HCT116 (cell line): ENCODE data around the gene LASP1NB.

Experiments
- ATAC-seq: fragments of 200-7000 bp; cut with Tn5 transposase; 2 replicates; pipeline ENCODE4 v1.9.1; 2020; ENCODE audit warnings: mild to moderate bottlenecking, moderate library complexity
- BruUV-seq: library from RNA; stranded (reverse); fragments of 400-500 nt; replicated peaks from 2 replicates; lab custom pipeline; 2021; lab: Mats Ljungman, UMichigan
- CTCF ChIA-PET: fragments of 300-600 bp; sonication (Branson Sonifier 250); formaldehyde crosslinking; loops from one replicate; lab custom pipeline; 2021; ENCODE audit warnings: antibody characterized with exemption; lab: Charles Lee
- POLR2A ChIA-PET: fragments of 300-600, 350-600 bp; sonication (Branson Sonifier 250); formaldehyde crosslinking; loops from one replicate; lab custom pipeline; 2021; ENCODE audit warnings: antibody characterized with exemption; lab: Charles Lee
- RAD21 ChIA-PET, 2 experiments: fragments of 300-600 bp; sonication (Branson Sonifier 250); formaldehyde crosslinking; loops; one replicate each; lab custom pipeline; 2023; ENCODE audit warnings: low total read pairs in 2 of 2; ENCODE audit not compliant: uncharacterized antibody in 2 of 2, unreplicated experiment in 2 of 2, low non-redundant PET in 1 of 2; lab: Charles Lee
- DNase-seq: peaks from one replicate; pipeline ENCODE4 v3.0.0-alpha.2; 2010; ENCODE audit warnings: low read depth, low spot score
- H2AFZ ChIP-seq: fragments of 200-600 bp; shearing (Covaris generic), sonication (generic); 2 replicates; pipeline ENCODE4 v1.6.1; 2017; ENCODE audit warnings: low read depth, mixed run types, mixed read lengths, antibody characterized with exemption, low read length; ENCODE audit not compliant: poor library complexity, severe bottlenecking
- H3K27ac ChIP-seq: 2 replicates; pipeline ENCODE4 v1.5.1; 2012; ENCODE audit warnings: low read depth, low read length
- H3K27me3 ChIP-seq: fragments of 200-600 bp; sonication (generic); 2 replicates; pipeline ENCODE4 v1.6.1; 2016; ENCODE audit warnings: mixed run types, low read length, mixed read lengths; ENCODE audit not compliant: insufficient read depth
- H3K36me3 ChIP-seq, 2 experiments: fragments of 200-500 bp in 1 of 2; fragments of 200-600 bp in 1 of 2; sonication (Bioruptor generic) in 1 of 2; sonication (generic) in 1 of 2; 2 replicates each; pipeline versions ENCODE4 v1.5.1 to v1.6.1; 2014 to 2016; ENCODE audit warnings: low read length in 2 of 2, inconsistent platforms in 1 of 2, mixed read lengths in 1 of 2, mixed run types in 1 of 2; ENCODE audit not compliant: insufficient read depth in 2 of 2, control insufficient read depth in 1 of 2
- H3K4me1 ChIP-seq, 2 experiments: fragments of 200-600 bp in 1 of 2; sonication (generic) in 1 of 2; 2 replicates each; pipeline versions ENCODE4 v1.5.1 to v1.6.1; 2012 to 2017; ENCODE audit warnings: low read length in 2 of 2, inconsistent platforms in 1 of 2, mild to moderate bottlenecking in 1 of 2, mixed read lengths in 1 of 2, mixed run types in 1 of 2, moderate library complexity in 1 of 2; ENCODE audit not compliant: insufficient read depth in 2 of 2, control insufficient read depth in 1 of 2
- H3K4me2 ChIP-seq: fragments of 200-600 bp; sonication (generic); 2 replicates; pipeline ENCODE4 v1.6.1; 2017; ENCODE audit warnings: mixed run types, low read length, mixed read lengths
- H3K4me3 ChIP-seq, 2 experiments: fragments of 200-600 bp in 1 of 2; sonication (generic) in 1 of 2; replicated peaks in 1 of 2; 2 replicates each; pipeline ENCODE4 v1.5.1; 2011 to 2016; ENCODE audit warnings: low read length in 2 of 2, control low read depth in 1 of 2, low read depth in 1 of 2, mild to moderate bottlenecking in 1 of 2, mixed read lengths in 1 of 2, mixed run types in 1 of 2
- H3K79me2 ChIP-seq: fragments of 200-600 bp; sonication (generic); 2 replicates; pipeline ENCODE4 v1.6.1; 2017; ENCODE audit warnings: mild to moderate bottlenecking, mixed run types, low read length, moderate library complexity, mixed read lengths; ENCODE audit not compliant: insufficient read depth
- H3K9ac ChIP-seq: fragments of 200-600 bp; sonication (generic); 2 replicates; pipeline ENCODE4 v1.6.1; 2016; ENCODE audit warnings: low read length, mixed read lengths
- H3K9me2 ChIP-seq: fragments of 200-600 bp; sonication (generic), shearing (Covaris generic); 2 replicates; pipeline ENCODE4 v1.6.1; 2017; ENCODE audit warnings: mixed run types, mild to moderate bottlenecking, moderate library complexity; ENCODE audit not compliant: insufficient read depth
- H3K9me3 ChIP-seq, 2 experiments: fragments of 200-500 bp in 1 of 2; fragments of 200-600 bp in 1 of 2; sonication (Bioruptor generic) in 1 of 2; sonication (generic) in 1 of 2; 2 replicates each; pipeline ENCODE4 v1.6.1; 2014 to 2017; ENCODE audit warnings: low read length in 2 of 2, mixed read lengths in 2 of 2, inconsistent platforms in 1 of 2, low read depth in 1 of 2, mild to moderate bottlenecking in 1 of 2, mixed run types in 1 of 2, moderate library complexity in 1 of 2; ENCODE audit not compliant: control insufficient read depth in 1 of 2, insufficient read depth in 1 of 2
- H4K20me1 ChIP-seq: fragments of 200-600 bp; sonication (generic), shearing (Covaris generic); 2 replicates; pipeline ENCODE4 v1.6.1; 2017; ENCODE audit warnings: mixed run types, mild to moderate bottlenecking, moderate library complexity; ENCODE audit not compliant: insufficient read depth
- ATF3 ChIP-seq: IDR thresholded peaks from 2 replicates; pipeline ENCODE4 v1.6.1; 2012
- CBX3 ChIP-seq: IDR thresholded peaks from 2 replicates; pipeline ENCODE4 v1.6.1; 2012; ENCODE audit warnings: low read depth
- CEBPB ChIP-seq: IDR thresholded peaks from 2 replicates; pipeline ENCODE4 v1.6.1; 2012; ENCODE audit warnings: low read depth
- CTCF ChIP-seq, 3 experiments: fragments of 200-600 bp in 1 of 3; sonication (generic) in 1 of 3; IDR thresholded peaks in 2 of 3; conservative IDR thresholded peaks in 1 of 3; 2 replicates each; pipeline ENCODE4 v1.5.1; 2012 to 2017; ENCODE audit warnings: low read depth in 2 of 3, low read length in 2 of 3, antibody characterized with exemption in 1 of 3, borderline replicate concordance in 1 of 3, control low read depth in 1 of 3, mild to moderate bottlenecking in 1 of 3, mixed read lengths in 1 of 3, mixed run types in 1 of 3, moderate library complexity in 1 of 3; ENCODE audit not compliant: insufficient read depth in 1 of 3
- ELF1 ChIP-seq: IDR thresholded peaks from 2 replicates; pipeline ENCODE4 v1.6.1; 2012; ENCODE audit warnings: low read depth, borderline replicate concordance
- EZH2 ChIP-seq: fragments of 200-600 bp; sonication (generic); IDR thresholded peaks from 2 replicates; pipeline ENCODE4 v1.6.1; 2017; ENCODE audit warnings: antibody characterized with exemption, mixed run types
- FOSL1 ChIP-seq: IDR thresholded peaks from 2 replicates; pipeline ENCODE4 v1.6.1; 2012; ENCODE audit warnings: low read depth
- JUND ChIP-seq: IDR thresholded peaks from 2 replicates; pipeline ENCODE4 v1.6.1; 2012
- POLR2A ChIP-seq: IDR thresholded peaks from 2 replicates; pipeline ENCODE4 v1.7.0; 2011; ENCODE audit warnings: borderline replicate concordance; ENCODE audit not compliant: insufficient read depth, insufficient read length; ENCODE audit errors: extremely low read depth
- POLR2AphosphoS5 ChIP-seq: IDR thresholded peaks from 2 replicates; pipeline ENCODE4 v1.6.1; 2011; ENCODE audit warnings: mild to moderate bottlenecking, low read depth, low read length, moderate library complexity
- RAD21 ChIP-seq: IDR thresholded peaks from 2 replicates; pipeline ENCODE4 v1.6.1; 2012; ENCODE audit warnings: low read depth, mild to moderate bottlenecking
- SIN3A ChIP-seq: IDR thresholded peaks from 2 replicates; pipeline ENCODE4 v1.6.1; 2012; ENCODE audit warnings: low read depth
- SRF ChIP-seq: IDR thresholded peaks from 2 replicates; pipeline ENCODE4 v1.6.1; 2012; ENCODE audit warnings: low read depth
- YY1 ChIP-seq: IDR thresholded peaks from 2 replicates; pipeline ENCODE4 v1.6.1; 2011; ENCODE audit warnings: low read length, low read depth, moderate library complexity, mild to moderate bottlenecking; ENCODE audit not compliant: insufficient replicate concordance; ENCODE audit errors: extremely low read depth
- intact Hi-C: fragments of 100-400 bp; cut with micrococcal nuclease; formaldehyde crosslinking; loops from 2 replicates; pipeline ENCODE4 v1.10.0; 2022

Gene LASP1NB

GRCh38 chr17:38921756-38922411 is 3.5 kb upstream of the LASP1NB start:
- intact Hi-C loops = no loop called here
- Histone ChIP-seq H2AFZ (no peak overlapping the region), H3K27me3 (no peaks in the 10 kb centered on the region), H3K36me3 (peaks cover 8 to 23% of the 10 kb centered on the region in 2 experiments; a peak in 3 of 4 replicates), H3K9me2 (no peaks in the 10 kb centered on the region), H3K27ac (no peak overlapping the region), H3K4me1 (peaks cover 6 to 15% of the 10 kb centered on the region in 2 experiments), H3K4me2 (no peak overlapping the region), H4K20me1 (no peaks in the 10 kb centered on the region), H3K79me2 (no peaks in the 10 kb centered on the region), H3K9ac (no peak overlapping the region), H3K9me3 (no peaks in the 10 kb centered on the region), H3K4me3 (no peak overlapping the region)
- no peak for ATAC-seq
- ChIA-PET CTCF (no interaction called here), POLR2A (no interaction called here), RAD21 (no interaction called here)
- TF ChIP-seq POLR2AphosphoS5 (no peak), RAD21 (no peak), JUND (no peak; the same call in 1 of the 2 replicates), SRF (no peak), ATF3 (no peak), CEBPB (no peak), POLR2A (no peak), CBX3 (no peak), ELF1 (no peak), SIN3A (no peak), EZH2 (no peak), CTCF (IDR thresholded peaks at IDR 0.05 in 2 of 3, conservative IDR thresholded peaks at IDR 0.05 in 1 of 3; ENCODE audit: borderline replicate concordance in 1 of 3, insufficient read depth in 1 of 3, low read depth in 2 of 3, low read length in 2 of 3) (no peak), YY1 (no peak), FOSL1 (no peak)
- DNase-seq = no peak
- BruUV-seq = no TSS peak
